Loucy (cell line): ENCODE results near the gene CCDC38.
A peak's percentile ranks its signal among the peaks of the same experiment; 100 is the strongest.

ENCODE experiments used
- H2AFZ ChIP-seq: fragments of 200-600 bp; sonication (generic); 2 replicates; pipeline ENCODE4 v1.6.0; 2016; ENCODE audit warnings: antibody characterized with exemption, mild to moderate bottlenecking, low read length, moderate library complexity
- H3F3A ChIP-seq: fragments of 200-600 bp; 2 replicates; pipeline ENCODE4 v1.6.0; 2016; ENCODE audit warnings: antibody characterized with exemption, low read depth, mild to moderate bottlenecking
- H3K27me3 ChIP-seq: fragments of 200-600 bp; sonication (generic); 2 replicates; pipeline ENCODE4 v1.6.1; 2014; ENCODE audit warnings: low read length, mild to moderate bottlenecking; ENCODE audit not compliant: insufficient read depth, poor library complexity, severe bottlenecking
- H3K36me3 ChIP-seq: fragments of 200-600 bp; sonication (generic); 2 replicates; pipeline ENCODE4 v1.6.1; 2016; ENCODE audit warnings: low read length; ENCODE audit not compliant: insufficient read depth
- H3K4me1 ChIP-seq: fragments of 200-600 bp; sonication (generic); 2 replicates; pipeline ENCODE4 v1.5.1; 2014; ENCODE audit warnings: low read length, mild to moderate bottlenecking; ENCODE audit not compliant: insufficient read depth, poor library complexity, severe bottlenecking
- H3K4me2 ChIP-seq: fragments of 200-600 bp; sonication (generic); 2 replicates; pipeline ENCODE4 v1.6.0; 2014; ENCODE audit warnings: antibody characterized with exemption, low read length, low read depth, mild to moderate bottlenecking; ENCODE audit not compliant: poor library complexity, severe bottlenecking
- H3K4me3 ChIP-seq: fragments of 200-600 bp; sonication (generic); 2 replicates; pipeline ENCODE4 v1.5.1; 2014; ENCODE audit warnings: low read length, mild to moderate bottlenecking, mixed read lengths; ENCODE audit not compliant: poor library complexity, severe bottlenecking
- H3K79me2 ChIP-seq: fragments of 200-600 bp; sonication (generic); 2 replicates; pipeline ENCODE4 v1.6.1; 2014; ENCODE audit warnings: low read length; ENCODE audit not compliant: insufficient read depth
- H3K9ac ChIP-seq: fragments of 200-600 bp; sonication (generic); 2 replicates; pipeline ENCODE4 v1.6.0; 2014; ENCODE audit warnings: mild to moderate bottlenecking, low read depth, low read length, moderate library complexity; ENCODE audit not compliant: poor library complexity, severe bottlenecking
- H3K9me2 ChIP-seq: fragments of 200-600 bp; sonication (generic); replicated peaks from 2 replicates; pipeline ENCODE4 v1.6.1; 2016; ENCODE audit warnings: low read depth, low read length, mixed read lengths
- H3K9me3 ChIP-seq: fragments of 200-600 bp; sonication (generic); 2 replicates; pipeline ENCODE4 v1.6.1; 2014; ENCODE audit warnings: mild to moderate bottlenecking, antibody characterized with exemption, low read length, low read depth; ENCODE audit not compliant: insufficient read depth
- H4K20me1 ChIP-seq: fragments of 200-600 bp; sonication (generic); 2 replicates; pipeline ENCODE4 v1.6.0; 2014; ENCODE audit warnings: antibody characterized with exemption, low read length, mild to moderate bottlenecking; ENCODE audit not compliant: insufficient read depth, poor library complexity, severe bottlenecking
- CTCF ChIP-seq: fragments of 200-600 bp; sonication (generic); conservative IDR thresholded peaks from 2 replicates; pipeline ENCODE4 v1.5.1; 2014; ENCODE audit warnings: mild to moderate bottlenecking, antibody characterized with exemption, low read length
- EZH2phosphoT487 ChIP-seq: fragments of 200-600 bp; IDR thresholded peaks from 2 replicates; pipeline ENCODE4 v1.6.1; 2018; ENCODE audit warnings: antibody characterized with exemption, mild to moderate bottlenecking, moderate library complexity, borderline replicate concordance

CCDC38 gene

GRCh38 chr12:95963096-95963495, 20.7 kb upstream of the CCDC38 start:
- H3K79me2 ChIP-seq = no peaks in the 10 kb centered on the region
- H2AFZ ChIP-seq = no peak overlapping the region
- H4K20me1 ChIP-seq = no peaks in the 10 kb centered on the region

GRCh38 chr12:95962222-95962621, 19.8 kb upstream of the CCDC38 start:
- H3K4me3 ChIP-seq = no peak overlapping the region

More at GRCh38 chr12:95963096-95963495, 20.7 kb upstream of the CCDC38 start:
- Histone ChIP-seq H3K4me1 (no peaks in the 10 kb centered on the region), H3K27me3 (no peaks in the 10 kb centered on the region), H3K36me3 (no peaks in the 10 kb centered on the region), H3K9me2 (no peaks in the 10 kb centered on the region), H3K4me2 (no peak overlapping the region), H3K4me3 (no peak overlapping the region), H3F3A (no peaks in the 10 kb centered on the region), H3K9me3 (no peaks in the 10 kb centered on the region), H3K9ac (no peak overlapping the region)
- peak; percentile 61 for TF ChIP-seq CTCF
- TF ChIP-seq EZH2phosphoT487 = no peak

GRCh38 chr12:95960241-95960640, 17.8 kb upstream of the CCDC38 start:
- no peaks in the 10 kb centered on the region for H3F3A ChIP-seq
- no peak overlapping the region for H3K9ac ChIP-seq
- no peak overlapping the region for H3K4me2 ChIP-seq
- H2AFZ ChIP-seq = no peak overlapping the region
- no peaks in the 10 kb centered on the region for H3K9me3 ChIP-seq
- TF ChIP-seq EZH2phosphoT487 (no peak), CTCF (no peak)
- H3K4me3 ChIP-seq = no peak overlapping the region
- H4K20me1 ChIP-seq = no peaks in the 10 kb centered on the region
- no peaks in the 10 kb centered on the region for H3K36me3 ChIP-seq
- H3K4me1 ChIP-seq = no peaks in the 10 kb centered on the region
- no peaks in the 10 kb centered on the region for H3K79me2 ChIP-seq
- H3K9me2 ChIP-seq = no peaks in the 10 kb centered on the region
- no peaks in the 10 kb centered on the region for H3K27me3 ChIP-seq

More at GRCh38 chr12:95962222-95962621, 19.8 kb upstream of the CCDC38 start:
- H3K79me2 ChIP-seq = no peaks in the 10 kb centered on the region
- TF ChIP-seq CTCF = no peak
- no peak for TF ChIP-seq EZH2phosphoT487
- no peaks in the 10 kb centered on the region for H4K20me1 ChIP-seq
- H3K9me3 ChIP-seq = no peaks in the 10 kb centered on the region
- no peaks in the 10 kb centered on the region for H3F3A ChIP-seq
- H3K4me1 ChIP-seq = no peaks in the 10 kb centered on the region
- H3K9me2 ChIP-seq = no peaks in the 10 kb centered on the region
- H3K27me3 ChIP-seq = no peaks in the 10 kb centered on the region
- H3K4me2 ChIP-seq = no peak overlapping the region
- H2AFZ ChIP-seq = no peak overlapping the region
- H3K36me3 ChIP-seq = no peaks in the 10 kb centered on the region
- no peak overlapping the region for H3K9ac ChIP-seq
